Measurements from ENCODE around the gene RAB35. TPM values are rescaled to one million over a fixed set of nuclear protein-coding genes. Genes with fewer than 3 reads are reported as not detected.

RAB35 gene
- total and polyA plus RNA-seq, 2 donors (not counting 1 experiment from before 2014, with no cell fraction given), result 20.4 to 52.9 TPM

DNA sequence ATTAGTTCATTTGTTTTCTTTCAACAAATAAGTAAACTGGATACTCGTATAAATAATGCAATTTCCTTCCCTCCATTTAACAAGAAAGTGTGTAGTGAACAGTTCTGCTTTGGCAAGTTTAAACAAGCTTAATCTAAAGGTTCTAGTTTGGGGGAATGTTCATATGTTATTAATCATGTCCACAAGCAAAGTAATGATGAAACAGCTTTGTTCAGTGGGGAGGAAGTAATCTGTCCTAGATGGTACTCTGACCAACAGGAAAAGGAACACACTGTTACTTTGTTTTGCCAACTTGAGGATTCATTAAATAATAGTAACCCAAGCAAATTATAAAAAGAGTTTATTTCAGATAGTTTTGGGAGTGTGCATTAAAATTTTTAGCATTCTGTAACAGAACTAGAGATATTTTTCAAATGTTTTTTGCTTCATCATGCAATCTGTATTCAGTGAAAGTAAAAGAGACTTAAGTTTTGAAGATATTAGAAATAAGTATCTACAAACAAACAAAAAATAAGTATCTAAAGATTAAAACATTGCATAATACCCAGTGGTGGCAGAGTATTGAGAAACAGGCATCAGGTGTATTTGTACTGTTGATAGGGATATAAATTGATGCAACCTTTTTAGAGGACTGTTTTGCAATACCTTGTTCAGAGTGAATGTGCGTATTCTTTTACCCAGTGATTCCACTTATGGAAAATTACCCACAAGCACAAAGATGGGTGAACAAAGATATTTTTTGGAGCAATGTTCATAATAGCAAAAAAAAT lies 61.1 kb downstream of the RAB35 start:
- no peak overlapping the region for H3K27ac Mint-ChIP-seq
- no peaks in the 10 kb centered on the region for H3K9me3 Mint-ChIP-seq (ENCODE audit: insufficient read depth)
- Histone ChIP-seq H3K4me1 (ENCODE audit: control insufficient read depth in 2 of 2, insufficient read depth in 2 of 2, low read length in 2 of 2) (no peaks in the 10 kb centered on the region), H3K9me3 (ENCODE audit: control extremely low read depth in 1 of 3, control insufficient read depth in 2 of 3, insufficient read depth in 1 of 3, low read length in 2 of 3) (no peaks in the 10 kb centered on the region), H2AFZ (ENCODE audit: insufficient read depth, low read depth, low read length, poor library complexity, severe bottlenecking) (no peak overlapping the region), H3K36me3 (replicated peaks in 1 of 2; ENCODE audit: control extremely low read depth in 1 of 2, control insufficient read depth in 1 of 2, extremely low read depth in 1 of 2, insufficient read depth in 2 of 2, low read length in 1 of 2) (no peaks in the 10 kb centered on the region), H3K27ac (ENCODE audit: low read length in 2 of 2) (no peak overlapping the region), H3K79me2 (ENCODE audit: control insufficient read depth, insufficient read depth, low read length) (no peaks in the 10 kb centered on the region), H3K4me2 (replicated peaks; ENCODE audit: low read depth, low read length, poor library complexity, severe bottlenecking) (no peak overlapping the region), H3K9ac (ENCODE audit: low read length) (no peak overlapping the region), H3K4me3 (ENCODE audit: control extremely low read depth in 1 of 5, extremely low read depth in 1 of 5, insufficient read depth in 1 of 5, low read depth in 2 of 5, low read length in 4 of 5) (no peak overlapping the region), H4K20me1 (ENCODE audit: control insufficient read depth, insufficient read depth, low read length, poor library complexity, severe bottlenecking) (no peaks in the 10 kb centered on the region), H3K27me3 (replicated peaks in 1 of 4; ENCODE audit: control extremely low read depth in 1 of 4, control insufficient read depth in 3 of 4, insufficient read depth in 4 of 4, low read length in 3 of 4) (no peaks in the 10 kb centered on the region)
- DNase-seq (no peak), ATAC-seq (ENCODE audit: low read depth) (no peak)
- intact Hi-C loops (cut with micrococcal nuclease), result no loop called here
- TF ChIP-seq CTCF (IDR thresholded peaks at IDR 0.05) (no peak), EZH2 (IDR thresholded peaks at IDR 0.05; ENCODE audit: borderline replicate concordance, insufficient read depth, low read depth, low read length, poor library complexity, severe bottlenecking) (no peak)
- ChIA-PET CTCF (no interaction called here), POLR2A (no interaction called here)
- no peaks in the 10 kb centered on the region for H3K4me1 Mint-ChIP-seq
- no CpG with 5 or more reads among the region's 2 CpGs for WGBS (ENCODE audit: insufficient coverage)
- H3K4me3 Mint-ChIP-seq, result no peak overlapping the region
- H3K27me3 Mint-ChIP-seq, result no peaks in the 10 kb centered on the region

DNA sequence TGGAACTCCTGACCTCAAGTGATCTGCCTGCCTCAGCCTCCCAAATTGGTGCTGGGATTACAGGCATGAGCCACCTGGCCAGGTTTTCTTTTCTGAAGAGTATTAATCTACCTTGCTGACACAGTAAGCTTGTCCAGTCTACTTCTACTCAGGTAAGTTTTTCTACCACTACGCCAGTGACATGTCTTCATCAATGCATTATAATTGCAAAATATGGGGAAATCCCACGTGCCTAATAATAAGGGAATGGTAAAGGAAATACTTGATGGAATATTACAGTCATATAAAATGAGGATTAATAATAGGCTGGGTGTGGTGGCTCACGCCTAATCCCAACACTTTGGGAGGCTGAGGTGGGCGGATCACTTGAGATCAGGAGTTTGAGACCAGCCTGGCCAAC lies 62.3 kb downstream of the RAB35 start:
- Histone ChIP-seq H4K20me1 (ENCODE audit: control insufficient read depth, insufficient read depth, low read length, poor library complexity, severe bottlenecking) (no peaks in the 10 kb centered on the region), H3K36me3 (replicated peaks in 1 of 2; ENCODE audit: control extremely low read depth in 1 of 2, control insufficient read depth in 1 of 2, extremely low read depth in 1 of 2, insufficient read depth in 2 of 2, low read length in 1 of 2) (no peaks in the 10 kb centered on the region), H3K4me2 (replicated peaks; ENCODE audit: low read depth, low read length, poor library complexity, severe bottlenecking) (no peak overlapping the region), H3K4me3 (ENCODE audit: control extremely low read depth in 1 of 5, extremely low read depth in 1 of 5, insufficient read depth in 1 of 5, low read depth in 2 of 5, low read length in 4 of 5) (no peak overlapping the region), H2AFZ (ENCODE audit: insufficient read depth, low read depth, low read length, poor library complexity, severe bottlenecking) (no peak overlapping the region), H3K4me1 (ENCODE audit: control insufficient read depth in 2 of 2, insufficient read depth in 2 of 2, low read length in 2 of 2) (no peaks in the 10 kb centered on the region), H3K79me2 (ENCODE audit: control insufficient read depth, insufficient read depth, low read length) (no peaks in the 10 kb centered on the region), H3K27me3 (replicated peaks in 1 of 4; ENCODE audit: control extremely low read depth in 1 of 4, control insufficient read depth in 3 of 4, insufficient read depth in 4 of 4, low read length in 3 of 4) (no peaks in the 10 kb centered on the region), H3K9me3 (ENCODE audit: control extremely low read depth in 1 of 3, control insufficient read depth in 2 of 3, insufficient read depth in 1 of 3, low read length in 2 of 3) (no peaks in the 10 kb centered on the region), H3K9ac (ENCODE audit: low read length) (no peak overlapping the region), H3K27ac (ENCODE audit: low read length in 2 of 2) (no peak overlapping the region)
- Mint-ChIP-seq H3K4me3 (no peak overlapping the region), H3K9me3 (ENCODE audit: insufficient read depth) (no peaks in the 10 kb centered on the region), H3K27ac (no peak overlapping the region), H3K4me1 (no peaks in the 10 kb centered on the region), H3K27me3 (no peaks in the 10 kb centered on the region)
- no peak for TF ChIP-seq EZH2 (IDR thresholded peaks at IDR 0.05; ENCODE audit: borderline replicate concordance, insufficient read depth, low read depth, low read length, poor library complexity, severe bottlenecking)
- no peak for TF ChIP-seq CTCF (IDR thresholded peaks at IDR 0.05)
- intact Hi-C loops (cut with micrococcal nuclease), result no loop called here
- DNase-seq, result no peak
- ATAC-seq (ENCODE audit: low read depth), result no peak
- WGBS (ENCODE audit: insufficient coverage), result no CpG with 5 or more reads among the region's 4 CpGs
- ChIA-PET POLR2A (no interaction called here), CTCF (no interaction called here)
